RWPE2 (cell line): ENCODE measurements around the gene AMER2.

Experiments used
- ATAC-seq: fragments of 200-7000 bp; cut with Tn5 transposase; 3 replicates; pipeline ENCODE4 v1.9.1; 2021; ENCODE audit warnings: low read depth
- DNase-seq: peaks from one replicate; pipeline ENCODE4 v3.0.0-alpha.2; 2020; ENCODE audit warnings: low spot score
- H3K27ac ChIP-seq: fragments of 450-650 bp; 2 replicates; pipeline ENCODE4 v1.5.1; 2017; ENCODE audit warnings: mild to moderate bottlenecking; ENCODE audit not compliant: poor library complexity, severe bottlenecking
- H3K27me3 ChIP-seq: fragments of 250-450 bp; sonication (Bioruptor Pico); 2 replicates; pipeline ENCODE4 v1.5.1; 2021; ENCODE audit warnings: mild to moderate bottlenecking, moderate library complexity; ENCODE audit not compliant: insufficient read depth, poor library complexity, severe bottlenecking
- H3K36me3 ChIP-seq: fragments of 250-450 bp; sonication (Bioruptor Pico); 2 replicates; pipeline ENCODE4 v1.5.1; 2020; ENCODE audit warnings: low read depth, mild to moderate bottlenecking, moderate library complexity
- H3K4me1 ChIP-seq: fragments of 250-450 bp; sonication (Bioruptor Pico); 2 replicates; pipeline ENCODE4 v1.5.1; 2021; ENCODE audit warnings: mild to moderate bottlenecking, moderate library complexity; ENCODE audit not compliant: insufficient read depth, poor library complexity, severe bottlenecking
- H3K4me3 ChIP-seq: fragments of 250-450 bp; sonication (Bioruptor Pico); 2 replicates; pipeline ENCODE4 v1.5.1; 2021; ENCODE audit warnings: mild to moderate bottlenecking, moderate library complexity; ENCODE audit not compliant: severe bottlenecking
- H3K9me3 ChIP-seq: fragments of 250-450 bp; sonication (Bioruptor Pico); 2 replicates; pipeline ENCODE4 v1.5.1; 2021; ENCODE audit warnings: mild to moderate bottlenecking, moderate library complexity; ENCODE audit not compliant: severe bottlenecking
- CTCF ChIP-seq: fragments of 450-650 bp; IDR thresholded peaks from one replicate; pipeline ENCODE4 v1.5.1; 2017; ENCODE audit warnings: mild to moderate bottlenecking, moderate library complexity; ENCODE audit not compliant: poor library complexity, severe bottlenecking

The AMER2 gene, protein sequence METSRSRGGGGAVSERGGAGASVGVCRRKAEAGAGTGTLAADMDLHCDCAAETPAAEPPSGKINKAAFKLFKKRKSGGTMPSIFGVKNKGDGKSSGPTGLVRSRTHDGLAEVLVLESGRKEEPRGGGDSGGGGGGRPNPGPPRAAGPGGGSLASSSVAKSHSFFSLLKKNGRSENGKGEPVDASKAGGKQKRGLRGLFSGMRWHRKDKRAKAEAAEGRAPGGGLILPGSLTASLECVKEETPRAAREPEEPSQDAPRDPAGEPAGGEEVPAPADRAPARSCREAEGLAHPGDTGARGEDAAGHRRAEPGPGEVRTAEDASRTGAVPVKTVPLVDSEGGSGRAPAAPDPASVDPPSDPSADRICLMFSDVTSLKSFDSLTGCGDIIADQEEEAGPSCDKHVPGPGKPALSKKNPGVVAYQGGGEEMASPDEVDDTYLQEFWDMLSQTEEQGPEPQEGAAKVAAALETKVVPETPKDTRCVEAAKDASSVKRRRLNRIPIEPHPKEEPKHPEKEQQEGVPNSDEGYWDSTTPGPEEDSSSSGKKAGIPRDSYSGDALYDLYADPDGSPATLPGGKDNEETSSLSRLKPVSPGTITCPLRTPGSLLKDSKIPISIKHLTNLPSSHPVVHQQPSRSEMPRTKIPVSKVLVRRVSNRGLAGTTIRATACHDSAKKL

DNA sequence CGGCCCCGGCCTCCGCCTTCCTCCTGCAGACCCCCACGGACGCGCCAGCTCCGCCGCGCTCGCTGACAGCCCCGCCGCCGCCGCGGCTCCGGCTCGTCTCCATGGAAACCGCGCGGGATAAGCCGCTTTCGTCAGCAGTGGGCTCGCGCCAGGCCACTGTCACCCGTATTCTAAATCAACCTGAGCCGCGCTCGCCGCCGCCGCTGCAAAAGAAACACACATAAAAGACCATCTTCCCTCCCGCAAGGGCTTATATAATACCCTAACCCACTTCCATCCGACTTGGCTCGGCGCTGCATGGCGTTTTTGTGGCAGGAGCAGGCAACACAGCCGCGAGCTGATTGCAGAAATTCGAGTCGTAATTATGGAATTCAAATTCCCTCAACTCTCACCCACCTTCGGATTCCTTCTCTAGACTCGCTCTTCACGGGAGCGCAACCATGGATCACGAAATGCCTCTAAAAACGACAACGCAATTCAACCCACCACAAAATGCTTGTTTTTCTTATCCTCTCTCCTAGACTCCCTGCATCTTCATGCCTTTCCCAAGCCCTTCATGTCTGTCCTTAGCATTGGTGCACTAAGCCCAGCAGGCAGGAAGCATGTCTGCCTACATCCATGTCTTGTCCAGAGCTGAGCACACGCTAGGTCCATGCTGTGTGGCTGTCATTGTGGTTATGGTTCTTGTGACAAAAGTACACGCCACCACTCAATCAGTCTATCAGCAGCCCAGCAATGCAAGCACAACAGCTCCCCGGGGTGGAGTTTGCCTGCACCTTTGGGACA, at the start of gene AMER2:
Gene AMER2, minus strand, starts transcription at position 772 of the 786 bp plus-strand sequence. Its CDS starts 669 bp downstream, at position 103.
- Histone ChIP-seq H3K36me3 (no peaks in the 10 kb centered on the region), H3K27ac (no peak within 1 kb of the TSS), H3K4me3 (no peak within 1 kb of the TSS), H3K4me1 (no peaks in the 10 kb centered on the region), H3K9me3 (no peaks in the 10 kb centered on the region), H3K27me3 (peaks cover 84% of the 10 kb centered on the region)
- DNase-seq (no peak), ATAC-seq (peak; percentile 25; the same call in 2 of the 3 replicates)
- no peak for TF ChIP-seq CTCF

- Histone ChIP-seq H3K27ac (no peak overlapping the region), H3K4me1 (peaks cover 4% of the 10 kb centered on the region), H3K4me3 (no peak overlapping the region), H3K9me3 (no peaks in the 10 kb centered on the region), H3K36me3 (no peaks in the 10 kb centered on the region), H3K27me3 (no peaks in the 10 kb centered on the region)
- ATAC-seq = no peak
- TF ChIP-seq CTCF = no peak
- no peak for DNase-seq
Observed at GRCh38 chr13:25218019-25218418, 45.9 kb upstream of the AMER2 start.

- H3K36me3 ChIP-seq = no peaks in the 10 kb centered on the region
- no peak for DNase-seq
- H3K4me3 ChIP-seq = no peak overlapping the region
- H3K27me3 ChIP-seq = no peaks in the 10 kb centered on the region
- no peak for ATAC-seq
- H3K9me3 ChIP-seq = no peaks in the 10 kb centered on the region
- TF ChIP-seq CTCF = no peak
- H3K4me1 ChIP-seq = peaks cover 4% of the 10 kb centered on the region
- H3K27ac ChIP-seq = no peak overlapping the region
Observed at GRCh38 chr13:25217023-25217885, 45.2 kb upstream of the AMER2 start.

DNA sequence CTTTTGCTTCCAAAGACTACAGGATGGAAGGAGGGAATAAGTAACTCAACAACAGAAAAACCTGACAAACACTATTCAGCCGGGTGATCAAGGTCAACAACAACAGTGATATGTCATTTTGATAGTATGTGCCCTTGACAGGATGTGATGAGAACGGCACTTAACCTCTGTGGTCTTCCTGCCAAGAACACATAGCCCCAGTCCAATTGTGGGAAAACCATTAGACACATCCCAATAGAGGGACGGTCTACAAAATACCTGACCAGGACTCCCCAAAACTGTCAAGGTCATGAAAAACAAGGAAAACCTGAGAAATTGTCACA, 43.1 kb upstream of the AMER2 start:
- DNase-seq (no peak), ATAC-seq (no peak)
- no peak for TF ChIP-seq CTCF
- Histone ChIP-seq H3K27ac (no peak overlapping the region), H3K4me3 (no peak overlapping the region), H3K9me3 (no peaks in the 10 kb centered on the region), H3K27me3 (no peaks in the 10 kb centered on the region), H3K4me1 (peaks cover 4% of the 10 kb centered on the region), H3K36me3 (no peaks in the 10 kb centered on the region)
